ENCODE results near the gene SF3B6.

Gene SF3B6

GRCh38 chr2:24105816-24106215, 29.7 kb upstream of the SF3B6 start:
- H3K9me3 ChIP-seq (replicated peaks; ENCODE audit: insufficient read depth, low read length), result no peaks in the 10 kb centered on the region
- H3K4me1 ChIP-seq (ENCODE audit: low read length), result no peaks in the 10 kb centered on the region
- no peaks in the 10 kb centered on the region for H3F3A ChIP-seq (ENCODE audit: insufficient read depth, low read length)

GRCh38 chr2:24104906-24105305, 28.8 kb upstream of the SF3B6 start:
- no peaks in the 10 kb centered on the region for H3K9me2 ChIP-seq (replicated peaks; ENCODE audit: insufficient read depth, low read length)
- H3K4me2 ChIP-seq (ENCODE audit: low read depth, low read length), result no peak overlapping the region
- no peaks in the 10 kb centered on the region for H4K20me1 ChIP-seq (ENCODE audit: insufficient read depth, low read length)
- no peak overlapping the region for H2AFZ ChIP-seq (ENCODE audit: low read length)
- no peak for DNase-seq
- no peak for TF ChIP-seq EZH2 (optimal IDR thresholded peaks at IDR 0.05; ENCODE audit: low read depth, low read length)
- TF ChIP-seq CTCF (IDR thresholded peaks at IDR 0.05; ENCODE audit: low read length), result no peak
- TF ChIP-seq EZH2phosphoT487 (IDR thresholded peaks at IDR 0.05; ENCODE audit: low read length), result no peak
- no peak overlapping the region for H3K9ac ChIP-seq (ENCODE audit: low read length)
- H3K4me1 ChIP-seq (ENCODE audit: low read length), result no peaks in the 10 kb centered on the region
- H3K9me3 ChIP-seq (replicated peaks; ENCODE audit: insufficient read depth, low read length), result no peaks in the 10 kb centered on the region
- no peaks in the 10 kb centered on the region for H3K36me3 ChIP-seq (replicated peaks; ENCODE audit: insufficient read depth, low read length)
- H3K27me3 ChIP-seq (replicated peaks; ENCODE audit: insufficient read depth, low read length), result no peaks in the 10 kb centered on the region
- no peaks in the 10 kb centered on the region for H3K79me2 ChIP-seq (ENCODE audit: low read length)
- H3K27ac ChIP-seq (ENCODE audit: low read length), result no peak overlapping the region
- H3K4me3 ChIP-seq (ENCODE audit: low read length), result no peak overlapping the region
- H3F3A ChIP-seq (ENCODE audit: insufficient read depth, low read length), result no peaks in the 10 kb centered on the region

More at GRCh38 chr2:24105816-24106215, 29.7 kb upstream of the SF3B6 start:
- H3K27ac ChIP-seq (ENCODE audit: low read length), result no peak overlapping the region
- no peak overlapping the region for H3K4me2 ChIP-seq (ENCODE audit: low read depth, low read length)
- no peak overlapping the region for H3K4me3 ChIP-seq (ENCODE audit: low read length)
- TF ChIP-seq EZH2 (optimal IDR thresholded peaks at IDR 0.05; ENCODE audit: low read depth, low read length) (no peak), EZH2phosphoT487 (IDR thresholded peaks at IDR 0.05; ENCODE audit: low read length) (no peak), CTCF (IDR thresholded peaks at IDR 0.05; ENCODE audit: low read length) (no peak)
- no peaks in the 10 kb centered on the region for H3K27me3 ChIP-seq (replicated peaks; ENCODE audit: insufficient read depth, low read length)
- H3K9me2 ChIP-seq (replicated peaks; ENCODE audit: insufficient read depth, low read length), result no peaks in the 10 kb centered on the region
- no peaks in the 10 kb centered on the region for H4K20me1 ChIP-seq (ENCODE audit: insufficient read depth, low read length)
- H2AFZ ChIP-seq (ENCODE audit: low read length), result no peak overlapping the region
- no peaks in the 10 kb centered on the region for H3K79me2 ChIP-seq (ENCODE audit: low read length)
- H3K9ac ChIP-seq (ENCODE audit: low read length), result no peak overlapping the region
- DNase-seq, result no peak
- no peaks in the 10 kb centered on the region for H3K36me3 ChIP-seq (replicated peaks; ENCODE audit: insufficient read depth, low read length)

- H3K9me2 ChIP-seq (replicated peaks; ENCODE audit: insufficient read depth, low read length), result no peaks in the 10 kb centered on the region
- no peaks in the 10 kb centered on the region for H3K27me3 ChIP-seq (replicated peaks; ENCODE audit: insufficient read depth, low read length)
- H3F3A ChIP-seq (ENCODE audit: insufficient read depth, low read length), result no peaks in the 10 kb centered on the region
- no peaks in the 10 kb centered on the region for H3K79me2 ChIP-seq (ENCODE audit: low read length)
- H3K9ac ChIP-seq (ENCODE audit: low read length), result no peak overlapping the region
- no peaks in the 10 kb centered on the region for H3K4me1 ChIP-seq (ENCODE audit: low read length)
- no peaks in the 10 kb centered on the region for H4K20me1 ChIP-seq (ENCODE audit: insufficient read depth, low read length)
- H3K4me2 ChIP-seq (ENCODE audit: low read depth, low read length), result no peak overlapping the region
- no peaks in the 10 kb centered on the region for H3K9me3 ChIP-seq (replicated peaks; ENCODE audit: insufficient read depth, low read length)
- no peak for TF ChIP-seq EZH2phosphoT487 (IDR thresholded peaks at IDR 0.05; ENCODE audit: low read length)
- TF ChIP-seq CTCF (IDR thresholded peaks at IDR 0.05; ENCODE audit: low read length), result no peak
- no peak for TF ChIP-seq EZH2 (optimal IDR thresholded peaks at IDR 0.05; ENCODE audit: low read depth, low read length)
- no peak for DNase-seq
- H2AFZ ChIP-seq (ENCODE audit: low read length), result no peak overlapping the region
- no peak overlapping the region for H3K27ac ChIP-seq (ENCODE audit: low read length)
- no peak overlapping the region for H3K4me3 ChIP-seq (ENCODE audit: low read length)
- no peaks in the 10 kb centered on the region for H3K36me3 ChIP-seq (replicated peaks; ENCODE audit: insufficient read depth, low read length)
Observed at GRCh38 chr2:24104110-24104650, 28.1 kb upstream of the SF3B6 start.

All from MM.1S (cell line).